Activated CD4-positive, alpha-beta T cell treated with anti-CD3 and anti-CD28 coated beads, Interleukin-2, Interleukin-6, amounts not matched to agents 100 ng/mL and 50 ng/mL, durations not matched to agents 16 hours and 8 hours (primary cell): ENCODE data around the gene MAB21L2.

Experiments
- DNase-seq: peaks from one replicate; pipeline ENCODE4 v3.0.0-alpha.2; 2020

Gene MAB21L2

DNA sequence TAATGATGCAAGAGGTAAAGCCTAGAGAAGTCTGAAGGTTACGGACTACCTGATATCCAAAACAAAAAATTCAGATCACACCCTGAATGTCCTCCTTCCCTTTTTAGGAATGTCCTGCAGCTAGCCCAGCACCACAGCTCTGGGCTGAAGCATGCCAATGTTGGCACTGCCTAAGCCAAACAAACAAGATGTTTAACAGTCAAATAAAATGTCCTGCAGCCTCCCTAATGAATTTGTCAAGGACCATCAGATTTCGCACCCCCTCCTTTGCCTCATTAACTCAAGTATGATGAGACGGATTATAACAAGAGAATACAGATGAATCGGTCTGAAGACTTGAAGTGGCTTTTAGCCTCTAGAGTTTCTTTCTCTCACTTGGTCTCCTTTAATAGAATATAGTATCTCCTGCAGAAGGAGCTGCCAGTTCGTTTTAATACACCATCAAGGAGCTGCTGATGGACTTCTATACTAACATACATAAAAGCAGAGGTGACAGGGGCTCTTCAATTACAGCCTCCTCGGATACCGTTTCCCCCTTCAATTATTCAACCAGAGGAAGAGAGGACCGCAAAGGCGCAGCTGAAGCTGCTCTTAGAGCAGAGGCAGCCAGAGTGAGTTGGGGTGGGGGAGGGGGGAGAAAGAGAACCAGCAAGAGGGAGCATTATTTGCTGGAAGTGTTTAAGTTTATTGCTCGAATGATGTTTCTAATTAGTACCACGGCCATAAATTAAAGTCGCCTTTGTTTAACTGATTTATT, 3.0 kb upstream of the MAB21L2 start:
- no peak for DNase-seq

DNA sequence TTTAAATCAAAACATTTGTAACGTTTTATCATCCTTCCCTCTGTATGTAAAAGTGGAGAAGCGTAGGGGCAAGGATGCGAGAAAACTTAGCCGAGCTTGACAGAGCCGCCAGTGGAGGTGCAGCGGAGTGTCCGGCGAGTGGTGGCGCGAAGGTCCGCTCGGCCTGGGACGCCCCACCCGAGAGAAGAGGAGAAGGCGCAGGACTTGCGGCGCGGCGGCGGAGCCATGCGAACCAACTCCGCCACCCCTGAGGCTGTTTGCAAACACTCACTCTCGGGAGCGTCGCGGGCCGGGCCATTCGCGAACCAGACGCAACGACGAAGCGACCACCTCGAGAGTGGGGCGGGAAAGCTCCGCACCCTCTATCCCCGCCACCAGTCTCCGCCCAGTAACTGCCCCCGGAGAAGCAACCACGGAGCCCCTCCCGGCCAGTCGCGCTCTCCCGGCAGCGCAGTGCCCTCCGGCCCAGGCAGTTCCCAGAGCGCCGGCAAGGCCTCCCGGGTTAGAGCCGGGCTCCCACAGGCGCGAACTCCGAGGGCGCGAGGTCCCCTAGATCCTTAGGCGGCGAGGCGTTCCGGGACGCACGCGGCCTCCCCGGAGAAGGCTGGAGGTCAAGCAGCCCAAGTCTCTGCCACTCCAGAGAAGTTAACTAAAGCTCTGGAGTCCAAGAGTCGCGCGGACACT, 2.3 kb upstream of the MAB21L2 start:
- no peak for DNase-seq

DNA sequence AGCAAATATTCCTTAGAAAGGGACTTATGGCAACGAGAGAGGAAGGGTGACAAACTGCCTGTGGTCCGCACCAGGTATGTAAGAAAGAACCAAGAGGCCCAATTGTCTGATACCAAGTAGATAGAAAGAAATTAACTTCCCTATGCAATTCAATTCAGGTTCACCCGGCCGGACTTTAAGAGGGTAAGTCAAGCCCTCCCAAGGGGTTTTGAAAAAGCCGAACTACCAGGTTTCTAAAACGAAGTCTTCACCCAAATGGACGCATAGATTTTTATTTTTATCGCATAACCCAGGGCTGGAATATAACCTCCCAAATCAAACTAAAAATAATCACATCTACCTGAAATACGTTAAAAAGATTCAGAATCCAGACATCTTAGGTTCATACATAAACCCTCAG, 1.6 kb upstream of the MAB21L2 start:
- DNase-seq = no peak

DNA sequence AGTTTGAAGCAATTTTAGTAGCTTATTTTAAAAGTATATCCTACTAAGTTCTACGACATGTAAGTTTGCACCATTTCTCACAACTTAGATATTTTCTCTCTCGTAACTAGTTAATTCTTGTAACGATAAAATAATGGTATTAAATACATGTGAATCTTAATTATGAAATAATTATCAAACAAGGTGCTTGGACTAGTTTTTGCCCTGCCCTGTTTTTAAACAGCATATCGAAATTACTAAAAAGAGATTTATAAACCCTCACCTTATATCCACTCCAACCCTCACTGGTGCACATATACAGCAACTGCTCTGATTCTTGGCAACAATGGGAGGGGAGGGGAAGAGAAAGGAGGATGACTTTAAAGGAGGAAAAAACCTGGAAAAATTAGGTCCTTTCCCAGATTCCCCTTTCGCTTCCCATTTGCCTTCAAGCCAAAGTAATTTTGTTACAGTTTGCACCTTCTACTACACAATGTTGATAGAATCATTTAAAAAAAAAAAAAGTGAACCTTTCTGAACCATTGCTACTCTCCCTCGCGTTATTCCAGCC, 820 bp upstream of the MAB21L2 start:
- no peak for DNase-seq

DNA sequence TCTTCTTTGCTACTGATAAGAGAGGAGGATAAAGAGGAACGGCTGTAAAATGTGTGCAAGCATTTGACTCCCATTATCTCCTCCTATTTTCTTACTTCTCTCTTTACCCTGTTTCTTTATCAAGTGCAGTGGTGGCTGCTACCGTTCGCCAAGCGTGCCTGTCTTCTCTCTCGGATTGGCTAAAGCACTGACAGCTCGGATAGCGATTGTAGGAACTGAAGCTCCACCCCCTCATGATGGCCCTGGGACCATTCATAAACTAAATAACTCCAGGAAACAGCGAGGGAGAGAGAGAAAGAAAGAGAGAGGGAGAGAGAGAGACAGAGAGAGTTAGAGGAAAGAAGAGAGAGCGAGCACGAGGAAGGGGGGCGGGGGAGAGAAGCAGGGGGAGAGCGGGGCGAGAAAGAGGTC, 305 bp upstream of the MAB21L2 start:
- DNase-seq = no peak

DNA sequence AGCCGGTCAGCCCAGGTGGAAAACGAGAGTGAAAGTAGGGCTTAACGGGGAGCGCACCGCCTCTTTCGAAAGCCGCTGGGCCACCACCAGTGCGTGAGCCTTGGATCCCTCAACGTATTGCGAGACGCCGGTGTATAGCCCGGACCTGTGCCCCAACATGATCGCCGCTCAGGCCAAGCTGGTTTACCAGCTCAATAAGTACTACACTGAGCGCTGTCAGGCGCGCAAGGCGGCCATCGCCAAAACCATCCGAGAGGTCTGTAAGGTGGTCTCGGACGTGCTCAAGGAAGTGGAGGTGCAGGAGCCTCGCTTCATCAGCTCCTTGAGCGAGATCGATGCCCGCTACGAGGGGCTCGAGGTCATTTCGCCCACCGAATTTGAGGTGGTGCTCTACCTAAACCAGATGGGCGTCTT, 929 bp downstream of the MAB21L2 start:
- DNase-seq = no peak

DNA sequence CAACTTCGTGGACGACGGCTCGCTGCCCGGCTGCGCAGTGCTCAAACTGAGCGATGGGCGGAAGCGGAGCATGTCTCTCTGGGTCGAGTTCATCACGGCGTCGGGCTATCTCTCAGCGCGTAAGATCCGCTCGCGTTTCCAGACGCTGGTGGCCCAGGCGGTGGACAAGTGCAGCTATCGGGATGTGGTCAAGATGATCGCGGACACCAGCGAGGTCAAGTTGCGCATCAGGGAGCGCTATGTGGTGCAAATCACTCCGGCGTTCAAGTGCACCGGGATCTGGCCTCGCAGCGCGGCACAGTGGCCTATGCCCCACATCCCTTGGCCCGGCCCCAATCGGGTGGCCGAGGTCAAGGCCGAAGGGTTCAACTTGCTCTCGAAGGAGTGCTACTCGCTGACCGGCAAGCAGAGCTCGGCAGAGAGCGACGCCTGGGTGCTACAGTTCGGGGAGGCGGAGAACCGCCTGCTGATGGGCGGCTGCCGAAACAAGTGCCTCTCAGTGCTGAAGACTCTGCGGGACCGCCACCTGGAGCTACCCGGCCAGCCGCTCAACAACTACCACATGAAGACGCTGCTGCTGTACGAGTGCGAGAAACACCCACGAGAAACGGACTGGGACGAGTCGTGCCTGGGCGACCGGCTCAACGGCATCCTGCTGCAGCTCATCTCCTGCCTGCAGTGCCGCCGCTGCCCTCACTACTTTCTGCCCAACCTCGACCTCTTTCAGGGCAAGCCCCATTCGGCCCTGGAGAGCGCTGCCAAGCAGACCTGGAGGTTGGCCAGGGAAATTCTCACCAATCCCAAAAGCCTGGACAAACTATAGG, 1.5 kb downstream of the MAB21L2 start:
- no peak for DNase-seq

DNA sequence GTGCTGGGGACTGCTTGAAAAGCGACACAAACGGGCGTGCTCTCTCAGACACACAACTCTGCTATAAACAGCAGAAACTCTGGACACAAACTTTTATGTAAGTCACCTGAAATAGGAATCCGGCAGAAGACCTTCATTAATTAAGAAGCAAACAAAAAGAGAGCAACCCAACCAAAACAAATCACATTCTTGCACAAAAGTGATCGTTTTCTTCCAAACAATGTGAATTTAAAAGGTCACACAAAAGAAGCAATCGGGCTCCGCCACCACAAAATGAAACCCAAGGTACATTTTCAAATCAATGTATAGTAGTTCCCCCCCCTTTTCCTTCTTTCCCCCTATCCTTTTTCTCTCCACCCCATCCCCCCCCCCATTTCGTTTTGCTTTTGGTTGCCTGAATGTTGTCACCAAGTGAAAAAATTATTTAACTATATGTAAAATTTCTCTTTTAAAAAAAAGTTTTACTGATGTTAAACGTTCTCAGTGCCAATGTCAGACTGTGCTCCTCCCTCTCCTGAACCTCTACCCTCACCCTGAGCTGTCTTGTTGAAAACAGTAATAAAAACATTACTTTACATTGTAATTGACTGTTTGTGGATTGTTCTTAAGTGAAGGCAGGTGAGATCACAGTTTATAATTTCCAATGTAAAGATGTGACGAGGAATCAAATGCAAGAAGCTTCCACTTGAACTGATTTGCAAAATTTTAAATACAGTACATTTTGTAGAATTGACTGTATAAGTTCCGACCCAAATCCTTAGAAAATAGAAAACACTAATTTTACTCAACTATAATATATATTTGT, 2.4 kb downstream of the MAB21L2 start:
- no peak for DNase-seq

DNA sequence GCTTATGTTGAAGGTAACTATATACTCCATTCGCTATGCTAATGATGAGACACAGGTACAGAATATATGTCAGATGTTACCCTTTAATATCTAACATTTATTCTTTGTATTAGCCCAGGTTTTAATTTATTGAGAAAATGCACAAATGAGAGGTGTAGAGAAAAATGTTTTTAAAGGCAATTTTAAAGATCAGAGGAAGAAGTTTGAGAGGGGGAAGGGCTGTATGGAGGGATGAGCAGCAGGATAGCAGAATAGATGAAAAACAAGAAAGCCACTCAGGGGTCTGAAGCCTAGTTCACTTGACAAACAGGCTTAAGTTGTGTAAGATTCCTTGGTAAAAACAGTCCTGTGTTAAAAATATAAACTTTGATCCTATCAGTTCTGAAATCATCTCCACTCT, 3.7 kb downstream of the MAB21L2 start:
- no peak for DNase-seq

DNA sequence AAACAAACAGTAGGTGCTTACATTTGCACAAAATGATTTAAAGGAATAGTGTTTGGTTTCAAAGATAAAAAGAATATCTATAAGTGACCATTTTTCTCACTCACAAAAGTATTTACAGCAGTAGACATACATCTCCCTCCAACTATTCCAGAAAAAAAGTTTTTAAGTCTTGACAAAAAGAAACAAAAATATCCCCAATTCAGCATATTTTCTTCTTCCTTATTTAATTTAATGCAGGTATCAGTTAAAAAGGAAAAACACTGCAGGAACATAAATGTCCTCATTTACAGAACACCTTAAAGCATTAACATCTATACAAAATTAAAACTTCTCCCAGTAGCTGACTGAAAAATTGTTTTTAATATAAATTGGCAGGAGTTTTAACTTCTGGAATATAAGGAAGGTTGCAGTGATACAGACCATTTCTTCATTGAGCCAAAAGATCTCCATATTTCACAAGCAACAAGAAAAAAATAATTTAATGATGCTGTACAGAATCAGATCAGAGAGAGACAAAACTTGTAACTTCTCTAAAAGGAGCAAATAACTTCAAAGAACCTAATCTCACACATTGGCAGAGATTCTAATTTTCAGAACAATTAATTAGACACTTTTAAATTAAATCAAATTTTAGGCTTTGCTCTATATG, 4.3 kb downstream of the MAB21L2 start:
- no peak for DNase-seq

DNA sequence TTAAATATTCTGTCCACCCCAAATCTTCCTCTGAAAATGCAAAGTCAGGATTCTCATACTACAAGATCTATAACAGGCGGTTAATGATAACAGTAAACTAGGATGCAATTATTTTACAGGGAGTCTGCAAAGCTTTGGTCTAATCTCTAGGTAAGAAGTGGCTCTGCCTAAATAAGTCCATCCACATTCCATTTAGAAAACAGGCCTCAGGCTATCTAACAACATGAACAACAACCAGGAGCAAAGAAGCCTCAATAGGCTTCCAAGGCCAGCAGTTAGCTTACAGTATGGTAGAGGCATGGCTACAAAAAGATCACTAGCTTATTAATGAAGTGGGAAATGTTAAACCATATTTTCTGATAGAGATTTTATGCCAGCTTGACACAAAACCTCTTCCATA, 6.4 kb downstream of the MAB21L2 start:
- no peak for DNase-seq

DNA sequence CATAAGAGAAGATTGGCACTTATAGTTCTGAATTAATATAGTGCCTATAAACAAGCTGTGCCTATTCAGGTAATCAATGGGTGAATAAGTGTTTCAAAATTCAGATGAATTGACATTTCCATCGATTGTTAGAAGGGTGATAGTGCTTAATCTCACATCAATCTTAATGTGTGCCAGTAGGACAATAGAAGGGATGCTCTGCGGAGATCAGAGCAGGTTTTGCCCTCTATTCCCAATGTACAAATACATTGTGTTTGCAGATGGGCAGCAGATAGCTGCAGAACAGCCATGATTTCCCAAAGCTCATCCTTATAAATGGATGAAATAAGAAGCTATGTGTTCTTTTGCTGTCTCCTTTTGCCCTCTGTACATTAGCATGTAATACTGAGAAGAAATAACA, 7.2 kb downstream of the MAB21L2 start:
- DNase-seq = no peak

DNA sequence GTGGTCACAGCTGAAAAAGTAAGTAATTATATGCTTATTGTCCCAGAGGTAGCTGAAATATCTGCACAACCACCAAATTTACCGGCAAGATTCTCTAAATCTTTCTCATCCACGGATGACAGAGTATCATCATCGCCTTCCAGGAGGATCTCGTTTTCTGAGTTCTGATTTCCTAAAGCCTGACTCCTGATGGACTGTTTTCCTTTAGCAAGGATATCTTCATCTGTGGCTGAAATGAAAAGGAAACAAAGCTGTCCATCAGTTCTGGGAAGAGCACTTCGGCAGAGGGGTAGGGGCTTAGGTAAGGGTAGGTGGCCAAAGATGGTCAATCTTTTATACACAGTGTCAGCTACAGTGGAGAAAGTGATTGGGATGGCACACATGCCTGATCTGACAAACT, 8.7 kb downstream of the MAB21L2 start:
- DNase-seq = no peak

DNA sequence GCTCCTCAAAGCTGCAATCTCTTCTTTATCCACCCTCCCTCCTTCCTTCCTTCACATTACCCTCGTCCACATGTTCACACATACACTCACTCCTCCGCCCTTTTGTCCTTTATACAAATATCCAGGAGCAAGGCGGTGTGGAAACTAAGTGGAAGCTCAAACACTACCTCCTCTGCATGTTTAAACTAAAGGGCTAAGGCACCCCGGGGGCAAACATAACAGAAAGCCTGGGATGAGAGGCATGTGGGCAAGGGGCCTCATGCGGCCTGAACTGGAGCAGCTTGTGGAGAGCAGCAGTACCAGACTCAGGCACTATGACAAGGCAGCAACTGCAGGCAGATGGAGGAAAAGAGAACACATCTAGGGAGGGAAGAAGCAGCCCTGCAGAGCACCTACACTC, 9.5 kb downstream of the MAB21L2 start:
- DNase-seq = no peak

DNA sequence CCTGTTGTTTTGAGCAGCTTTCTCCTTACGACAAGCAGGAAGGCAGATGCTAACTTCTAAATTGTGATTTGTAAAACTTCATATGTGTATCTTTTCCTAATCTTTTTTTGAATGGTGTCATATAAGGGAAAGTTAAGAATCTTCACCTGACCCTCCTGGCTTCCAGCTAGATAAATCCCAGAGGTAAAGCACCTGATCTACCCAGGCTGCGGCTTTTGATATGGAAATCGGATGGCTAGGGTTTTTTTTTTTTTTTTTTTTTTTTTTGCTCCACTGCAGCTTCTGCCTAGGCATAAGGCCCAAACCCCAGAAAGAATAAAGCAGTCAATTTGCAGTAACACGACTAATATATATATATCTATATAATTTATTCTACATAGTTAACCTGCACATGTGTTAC, 10.0 kb downstream of the MAB21L2 start:
- no peak for DNase-seq

DNA sequence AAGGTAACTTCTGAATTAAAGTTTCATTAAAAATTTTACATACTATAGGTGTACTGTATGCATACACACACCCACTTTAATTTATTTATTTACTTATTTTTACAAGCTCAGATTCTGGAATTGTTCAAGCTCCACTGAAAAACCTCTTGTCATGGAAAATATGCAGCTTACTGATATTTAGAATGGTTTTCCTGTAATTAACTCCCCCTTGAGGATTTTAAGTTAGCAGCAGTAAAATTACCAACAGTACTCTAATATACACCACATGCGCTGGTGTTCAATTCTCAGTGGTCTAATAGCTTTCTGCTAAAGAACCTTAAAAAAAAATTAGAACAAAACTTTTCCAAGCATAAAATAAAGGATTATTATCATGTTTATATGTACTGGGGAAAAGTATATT, 12.0 kb downstream of the MAB21L2 start:
- DNase-seq = no peak

DNA sequence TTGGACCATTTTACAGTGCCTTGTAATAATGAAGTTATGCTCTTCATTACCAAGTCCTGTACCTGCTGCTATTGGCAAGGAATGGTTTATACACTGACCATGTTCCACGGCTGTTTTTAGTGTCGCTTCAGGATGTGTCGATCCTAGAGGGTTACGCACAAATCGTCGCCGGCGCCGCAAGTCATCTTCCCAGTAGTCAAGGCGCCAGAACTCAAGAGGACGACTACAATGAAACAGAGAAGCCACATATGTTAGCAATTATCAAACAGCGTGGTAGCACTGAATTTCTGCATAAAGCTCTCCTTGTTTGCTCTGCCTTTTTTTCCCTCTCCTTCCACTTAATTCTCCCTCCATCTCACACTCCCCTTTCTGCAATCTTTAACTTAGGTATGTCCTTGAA, 17.0 kb downstream of the MAB21L2 start:
- DNase-seq = no peak

DNA sequence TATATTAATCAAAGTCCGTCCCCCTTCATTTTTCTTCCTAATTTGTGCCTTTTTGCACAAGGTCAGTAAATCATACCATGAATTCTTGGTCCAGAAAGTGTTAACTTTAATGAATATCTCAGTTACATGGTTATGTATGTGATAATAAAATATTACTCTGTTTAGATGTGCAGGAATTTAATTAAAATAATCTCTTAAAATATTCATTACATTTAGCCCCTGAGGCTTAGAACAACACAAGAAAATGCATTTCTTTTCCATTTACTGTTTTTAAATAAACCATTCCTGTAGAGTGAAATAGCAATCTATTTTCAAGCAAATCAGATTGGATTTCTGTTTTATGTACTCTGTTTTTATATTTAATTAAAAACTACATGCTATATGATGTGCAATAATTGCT, 17.6 kb downstream of the MAB21L2 start:
- DNase-seq = no peak

DNA sequence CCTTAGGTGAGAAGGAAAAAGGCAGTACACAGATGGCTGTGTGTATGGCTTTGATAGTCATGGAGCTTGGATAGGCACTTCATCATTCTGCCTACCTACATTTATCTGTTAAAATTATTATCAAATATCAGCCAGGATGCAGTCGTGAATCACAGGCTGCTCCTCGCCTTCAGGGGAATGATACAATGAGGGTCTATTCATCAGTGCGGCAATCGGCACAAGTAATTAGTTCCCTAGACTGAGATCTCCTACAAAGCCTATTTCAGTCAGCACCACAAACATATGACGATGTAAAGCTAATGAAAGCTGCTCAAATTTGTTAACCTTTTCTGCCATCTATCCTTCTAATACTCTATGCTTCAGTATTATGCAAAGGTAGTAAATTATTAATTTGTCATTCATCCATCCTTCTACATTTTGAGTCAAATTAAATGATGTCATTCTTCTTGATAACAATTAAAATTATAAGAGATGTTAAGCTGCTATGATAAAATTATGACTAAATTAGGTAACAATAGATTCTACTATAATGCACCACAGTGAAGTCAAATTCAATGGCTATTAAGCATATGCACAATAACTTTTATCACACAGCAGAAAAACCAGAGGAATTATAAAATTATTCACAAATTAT, 19.0 kb downstream of the MAB21L2 start:
- DNase-seq = no peak

DNA sequence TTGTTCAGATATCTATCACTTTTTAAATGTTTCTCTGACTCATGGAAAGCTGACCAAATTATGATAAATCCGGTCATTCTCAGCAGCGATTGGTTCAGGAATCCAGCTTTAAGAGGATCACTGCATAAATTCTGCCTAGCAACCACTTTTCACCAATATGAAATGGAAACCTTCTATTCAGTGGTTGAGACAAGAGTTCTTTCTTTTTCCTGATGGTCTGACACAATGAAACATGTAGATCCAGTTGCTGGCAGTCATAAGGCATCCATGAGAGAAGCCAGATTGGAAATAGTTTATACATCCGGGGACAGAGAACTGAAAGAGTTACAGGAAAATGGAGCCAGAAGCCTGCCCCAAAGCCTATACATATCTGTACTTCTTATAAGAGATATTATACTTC, 27.2 kb downstream of the MAB21L2 start:
- DNase-seq = no peak

DNA sequence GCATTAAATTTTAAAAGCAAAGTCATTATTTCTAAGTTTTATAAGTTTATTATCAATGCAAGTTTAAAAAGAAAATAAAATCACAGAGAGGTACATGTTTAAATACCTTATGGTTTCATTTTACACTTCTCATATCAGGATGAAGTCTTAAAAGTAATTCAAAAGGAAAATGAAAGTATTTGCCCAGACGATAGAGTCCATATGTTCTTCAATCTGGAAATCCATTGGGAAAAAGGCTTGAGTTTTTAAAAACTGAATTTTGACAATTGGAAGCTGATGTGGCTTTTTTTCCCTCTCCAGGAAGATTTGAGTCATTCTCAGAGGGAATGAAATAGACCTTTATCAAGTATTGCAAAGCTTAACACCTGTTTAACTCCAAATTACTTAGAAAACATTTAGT, 37.1 kb downstream of the MAB21L2 start:
- DNase-seq = no peak

DNA sequence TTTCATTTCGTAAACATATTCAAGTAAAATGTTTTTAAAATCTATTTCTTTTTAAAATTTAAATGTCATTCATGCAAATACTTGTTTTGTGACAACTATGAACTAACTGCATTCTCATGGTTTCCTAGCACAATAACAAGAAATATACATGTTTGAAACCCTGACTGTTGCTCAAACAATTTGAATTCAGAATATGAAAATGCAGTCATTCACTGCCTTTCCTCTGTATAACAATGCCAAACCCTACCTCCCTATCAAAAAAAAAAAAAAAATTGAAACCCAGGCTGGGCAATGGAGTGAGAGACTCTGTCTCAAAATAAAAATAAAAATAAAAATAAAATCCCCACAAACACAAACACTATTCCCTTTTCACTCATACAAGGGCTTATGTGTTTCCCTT, 42.1 kb downstream of the MAB21L2 start:
- no peak for DNase-seq
